AG04450 (cell line): Measurements from ENCODE around the gene INPP5D. TPM values are rescaled to one million over a fixed set of nuclear protein-coding genes. Genes with fewer than 3 reads are reported as not detected.

Source experiments
- CTCF ChIA-PET: fragments of 300-600, 350-600 bp; formaldehyde crosslinking; extraction: SDS; loops from one replicate; lab custom pipeline; 2022; ENCODE audit warnings: antibody characterized with exemption, inconsistent platforms; lab: Charles Lee
- POLR2A ChIA-PET: fragments of 350-600 bp; formaldehyde crosslinking; extraction: SDS; loops from one replicate; lab custom pipeline; 2021; ENCODE audit warnings: antibody characterized with exemption, inconsistent platforms; lab: Yijun Ruan, JAX
- DNase-seq: peaks from one replicate; pipeline ENCODE4 v3.0.0-alpha.2; 2011; ENCODE audit warnings: low read depth, low spot score
- H3K27ac ChIP-seq: one replicate; pipeline ENCODE4 v1.5.1; 2012; ENCODE audit warnings: low read depth, low read length, control low read depth
- H3K27me3 ChIP-seq: one replicate; pipeline ENCODE4 v1.6.0; 2012; ENCODE audit warnings: low read length; ENCODE audit not compliant: control insufficient read depth, insufficient read depth
- H3K4me3 ChIP-seq: 2 replicates; pipeline ENCODE4 v1.5.1; 2011; ENCODE audit warnings: mild to moderate bottlenecking, low read depth, low read length, control low read depth
- H3K9me3 ChIP-seq: 2 replicates; pipeline ENCODE4 v1.5.1; 2012; ENCODE audit warnings: low read length; ENCODE audit not compliant: control insufficient read depth, insufficient read depth
- CTCF ChIP-seq: IDR thresholded peaks from 2 replicates; pipeline ENCODE4 v1.5.1; 2011; ENCODE audit warnings: low read depth, low read length, control low read depth, inconsistent platforms
- polyA plus RNA-seq: library from polyadenylated mRNA; depleted of rRNA; stranded (reverse); fragments of >200 nt; gene quantifications from 2 replicates; pipeline ENCODE4 v1.2.3, GENCODE V29; 2011

The INPP5D gene
- polyA plus RNA-seq, 1 experiment, result 0.43 TPM

- DNase-seq, result no peak
- H3K9me3 ChIP-seq, result no peaks in the 10 kb centered on the region
- TF ChIP-seq CTCF, result no peak
- peaks cover 2% of the 10 kb centered on the region for H3K27me3 ChIP-seq
- POLR2A ChIA-PET, result interaction anchor here (0.7 kb wide), 1 partner anchor 9 kb away, joined by 4 read pairs; no protein-coding TSS in a partner anchor
- CTCF ChIA-PET, result interaction anchor here (1.5 kb wide), 1 partner anchor 8 kb away, joined by 6 read pairs; the partner anchor contains the start of gene ATG16L1
- no peak overlapping the region for H3K27ac ChIP-seq
- H3K4me3 ChIP-seq, result no peak overlapping the region
Observed at GRCh38 chr2:233243348-233243747, 183.2 kb downstream of the INPP5D start.

GRCh38 chr2:233244818-233245217, 184.7 kb downstream of the INPP5D start:
- TF ChIP-seq CTCF, result no peak
- no peak overlapping the region for H3K4me3 ChIP-seq
- no peak overlapping the region for H3K27ac ChIP-seq
- ChIA-PET CTCF (no interaction called here), POLR2A (no interaction called here)
- DNase-seq, result no peak
- H3K9me3 ChIP-seq, result no peaks in the 10 kb centered on the region
- peaks cover 2% of the 10 kb centered on the region for H3K27me3 ChIP-seq

GRCh38 chr2:233245406-233245805, 185.3 kb downstream of the INPP5D start:
- H3K27me3 ChIP-seq, result peaks cover 2% of the 10 kb centered on the region
- no peak overlapping the region for H3K27ac ChIP-seq
- POLR2A ChIA-PET, result no interaction called here
- no peak for DNase-seq
- no peak for TF ChIP-seq CTCF
- no peak overlapping the region for H3K4me3 ChIP-seq
- no peaks in the 10 kb centered on the region for H3K9me3 ChIP-seq
- CTCF ChIA-PET, result no interaction called here

GRCh38 chr2:233247116-233247515, 187.0 kb downstream of the INPP5D start:
- Histone ChIP-seq H3K27me3 (peaks cover 2% of the 10 kb centered on the region), H3K9me3 (peaks cover 2% of the 10 kb centered on the region; the same call in 1 of the 2 replicates), H3K27ac (no peak overlapping the region), H3K4me3 (no peak overlapping the region)
- DNase-seq, result no peak
- no peak for TF ChIP-seq CTCF
- ChIA-PET CTCF (no interaction called here), POLR2A (no interaction called here)

- H3K27ac ChIP-seq, result no peak overlapping the region
- no peak for DNase-seq
- no peak for TF ChIP-seq CTCF
- POLR2A ChIA-PET, result no interaction called here
- peaks cover 2% of the 10 kb centered on the region for H3K27me3 ChIP-seq
- CTCF ChIA-PET, result no interaction called here
- H3K4me3 ChIP-seq, result no peak overlapping the region
- peaks cover 2% of the 10 kb centered on the region; the same call in 1 of the 2 replicates for H3K9me3 ChIP-seq
Observed at GRCh38 chr2:233247744-233248143, 187.6 kb downstream of the INPP5D start.
